Upper lobe of left lung (tissue), 6 donors: ENCODE results near the gene PTGR2. TPM values are rescaled to one million over a fixed set of nuclear protein-coding genes. Genes with fewer than 3 reads are reported as not detected.

ENCODE experiments used
- ATAC-seq, 2 donors: fragments of 200-7000 bp; cut with Tn5 transposase; one replicate each; pipeline ENCODE4 v1.9.1; 2022; ENCODE audit warnings: mild to moderate bottlenecking in 2 of 2, moderate library complexity in 2 of 2; ENCODE audit not compliant: low FRiP score in 2 of 2
- DNase-seq, 2 donors: peaks; one replicate each; pipeline ENCODE4 v3.0.0-alpha.2; 2019 to 2020
- H3K27ac ChIP-seq, 4 donors: fragments of 200-600 bp; sonication (generic); one replicate each; pipeline ENCODE4 v1.5.1; 2016 to 2019
- H3K27me3 ChIP-seq, 4 donors: fragments of 200-600 bp; sonication (generic); one replicate each; pipeline ENCODE4 v1.5.1; 2017 to 2019
- H3K36me3 ChIP-seq, 4 donors: fragments of 200-600 bp; sonication (generic); one replicate each; pipeline ENCODE4 v1.5.1; 2016 to 2019
- H3K4me1 ChIP-seq, 4 donors: fragments of 200-600 bp; sonication (generic); one replicate each; pipeline ENCODE4 v1.5.1; 2018 to 2019
- H3K4me3 ChIP-seq, 4 donors: fragments of 200-600 bp; sonication (generic); one replicate each; pipeline ENCODE4 v1.5.1; 2017 to 2019; ENCODE audit warnings: mild to moderate bottlenecking in 2 of 4, moderate library complexity in 1 of 4
- H3K9me3 ChIP-seq, 4 donors: fragments of 200-600 bp; sonication (generic); one replicate each; pipeline ENCODE4 v1.5.1; 2018 to 2019
- CTCF ChIP-seq, 6 experiments: fragments of 450-650 bp in 4 of 6; fragments of 200-600 bp in 2 of 6; sonication (generic) in 2 of 6; IDR thresholded peaks; one replicate each; pipeline ENCODE4 v1.5.1; 2016 to 2019; ENCODE audit warnings: antibody characterized with exemption in 6 of 6
- EP300 ChIP-seq, 4 donors: sonication (generic); formaldehyde crosslinking; IDR thresholded peaks; one replicate each; pipeline ENCODE4 v1.5.1; 2017; ENCODE audit warnings: antibody characterized with exemption in 4 of 4, control low read depth in 2 of 4
- POLR2A ChIP-seq, 4 donors: fragments of 450-650 bp; IDR thresholded peaks; one replicate each; pipeline ENCODE4 v1.5.1; 2016 to 2017; ENCODE audit warnings: antibody characterized with exemption in 4 of 4, mild to moderate bottlenecking in 2 of 4
- POLR2AphosphoS5 ChIP-seq, 2 donors: sonication (generic); formaldehyde crosslinking; IDR thresholded peaks; one replicate each; pipeline ENCODE4 v1.5.1; 2017; ENCODE audit warnings: antibody characterized with exemption in 2 of 2
- WGBS, 2 donors: methylation state at CpG; one replicate each; pipeline ENCODE4 v1.1.5; 2017 to 2018; 5-methylcytosine and 5-hydroxymethylcytosine counted together
- total RNA-seq, 6 donors: library from RNA; depleted of rRNA in 4 of 6; stranded (reverse); fragments of >200 nt in 4 of 6; gene quantifications; one replicate each; pipeline versions ENCODE4 v1.1.0 to v1.2.1, GENCODE V29; 2016 to 2021
- donor health status: DM: no; HTN: no; CAD: no; lungs with moderate emphysema.
- donor health status: DM: no; HTN: yes; CAD: no; lungs with severe emphysema.

The PTGR2 gene
- total RNA-seq, 6 donors from 2014 or later = 4.3 to 15.0 (median 8.8) TPM

- no peak overlapping the region for H3K4me3 ChIP-seq
- ATAC-seq (no peak), DNase-seq (no peak)
- no peak overlapping the region for H3K27ac ChIP-seq
- H3K4me1 ChIP-seq = peaks cover 0 to 14% (median 0%) of the 10 kb centered on the region in 4 donors
- peaks cover 0 to 7% (median 0%) of the 10 kb centered on the region in 4 donors for H3K36me3 ChIP-seq
- no peaks in the 10 kb centered on the region for H3K9me3 ChIP-seq
- 90 to 91% methylated on average over 3 of the region's 3 CpGs for WGBS, 2 donors
- TF ChIP-seq POLR2A (IDR thresholded peaks at IDR 0.05) = no peak
- no peak for TF ChIP-seq EP300 (IDR thresholded peaks at IDR 0.05)
- no peak for TF ChIP-seq CTCF (IDR thresholded peaks at IDR 0.05)
- no peak for TF ChIP-seq POLR2AphosphoS5 (IDR thresholded peaks at IDR 0.05)
- H3K27me3 ChIP-seq = no peaks in the 10 kb centered on the region
Measured at GRCh38 chr14:73873660-73874059, 22.0 kb downstream of the PTGR2 start.

GRCh38 chr14:73877790-73878189, 26.2 kb downstream of the PTGR2 start:
- ATAC-seq (peak; percentile 40 to 71), DNase-seq (peak in 1 of 2 donors; percentile 81)
- 67 to 68% methylated on average over 3 of the region's 3 CpGs for WGBS, 2 donors
- Histone ChIP-seq H3K27me3 (no peaks in the 10 kb centered on the region), H3K36me3 (peaks cover 0 to 7% (median 0%) of the 10 kb centered on the region in 4 donors), H3K4me1 (peaks cover 0 to 8% (median 0%) of the 10 kb centered on the region in 4 donors), H3K27ac (no peak overlapping the region), H3K4me3 (no peak overlapping the region), H3K9me3 (no peaks in the 10 kb centered on the region)
- TF ChIP-seq POLR2AphosphoS5 (IDR thresholded peaks at IDR 0.05) = no peak
- no peak for TF ChIP-seq POLR2A (IDR thresholded peaks at IDR 0.05)
- TF ChIP-seq CTCF (IDR thresholded peaks at IDR 0.05) = no peak
- TF ChIP-seq EP300 (IDR thresholded peaks at IDR 0.05) = no peak

GRCh38 chr14:73878436-73878835, 26.8 kb downstream of the PTGR2 start:
- ATAC-seq = no peak
- WGBS, 2 donors = 64 to 81% methylated on average over 6 of the region's 6 CpGs

GRCh38 chr14:73879027-73879426, 27.4 kb downstream of the PTGR2 start:
- whole genome bisulfite sequencing, 2 donors = 64 to 76% methylated on average over 1 of the region's 1 CpG
- Histone ChIP-seq H3K4me1 (peaks cover 0 to 8% (median 0%) of the 10 kb centered on the region in 4 donors), H3K4me3 (no peak overlapping the region), H3K9me3 (no peaks in the 10 kb centered on the region), H3K27me3 (no peaks in the 10 kb centered on the region), H3K36me3 (peaks cover 0 to 5% (median 0%) of the 10 kb centered on the region in 4 donors), H3K27ac (no peak overlapping the region)
- DNase-seq (no peak), ATAC-seq (no peak)
- TF ChIP-seq POLR2AphosphoS5 (IDR thresholded peaks at IDR 0.05) (no peak), POLR2A (IDR thresholded peaks at IDR 0.05) (no peak), EP300 (IDR thresholded peaks at IDR 0.05) (no peak), CTCF (IDR thresholded peaks at IDR 0.05) (no peak)

More at GRCh38 chr14:73878436-73878835, 26.8 kb downstream of the PTGR2 start:
- no peaks in the 10 kb centered on the region for H3K9me3 ChIP-seq
- H3K27ac ChIP-seq = no peak overlapping the region
- DNase-seq = no peak
- peaks cover 0 to 8% (median 0%) of the 10 kb centered on the region in 4 donors for H3K4me1 ChIP-seq
- H3K4me3 ChIP-seq = no peak overlapping the region
- no peaks in the 10 kb centered on the region for H3K27me3 ChIP-seq
- TF ChIP-seq POLR2AphosphoS5 (IDR thresholded peaks at IDR 0.05) (no peak), CTCF (IDR thresholded peaks at IDR 0.05) (no peak), EP300 (IDR thresholded peaks at IDR 0.05) (no peak), POLR2A (IDR thresholded peaks at IDR 0.05) (no peak)
- peaks cover 0 to 7% (median 0%) of the 10 kb centered on the region in 4 donors for H3K36me3 ChIP-seq
